Measurements from ENCODE around the gene CCDC73. TPM values are rescaled to one million over a fixed set of nuclear protein-coding genes. Genes with fewer than 3 reads are reported as not detected.

The CCDC73 gene
- total RNA-seq: 1 to 10 TPM in 1 of 4 donors, under 1 TPM in 3; 0.21 to 3.3 (median 0.59) TPM

- 95% methylated on average over 12 of the region's 12 CpGs for WGBS, 2 donors
- H3K4me1 ChIP-seq: peaks cover 0 to 9% (median 0%) of the 10 kb centered on the region in 4 donors
These were observed at the start of gene CCDC73 for GRCh38 chr11:32794439-32794838. TSS of gene CCDC73 (minus strand) at chr11:32794662. CDS start at chr11:32760243, 34,419 bp downstream.

GRCh38 chr11:32843544-32843943, 49.1 kb upstream of the CCDC73 start:
- Histone ChIP-seq H3K9me3 (no peaks in the 10 kb centered on the region), H3K27ac (no peak overlapping the region), H3K36me3 (peaks cover 0 to 11% (median 0%) of the 10 kb centered on the region in 3 donors), H3K27me3 (no peaks in the 10 kb centered on the region), H3K4me3 (no peak overlapping the region), H3K4me1 (no peaks in the 10 kb centered on the region)
- no peak for TF ChIP-seq POLR2A (IDR thresholded peaks at IDR 0.05)
- TF ChIP-seq CTCF (IDR thresholded peaks at IDR 0.05): no peak
- TF ChIP-seq EP300 (IDR thresholded peaks at IDR 0.05): no peak
- no peak for DNase-seq (ENCODE audit: low spot score in 2 of 2)
- 75 to 76% methylated on average over 3 of the region's 3 CpGs for WGBS, 2 donors

More at GRCh38 chr11:32794439-32794838, at the start of gene CCDC73:
- no peak for TF ChIP-seq CTCF (IDR thresholded peaks at IDR 0.05)
- TF ChIP-seq POLR2A (IDR thresholded peaks at IDR 0.05): no peak
- no peak for TF ChIP-seq EP300 (IDR thresholded peaks at IDR 0.05)
- Histone ChIP-seq H3K9me3 (no peaks in the 10 kb centered on the region), H3K27ac (no peak within 1 kb of the TSS), H3K36me3 (no peaks in the 10 kb centered on the region), H3K4me3 (no peak within 1 kb of the TSS), H3K27me3 (no peaks in the 10 kb centered on the region)
- DNase-seq (ENCODE audit: low spot score in 2 of 2): no peak

- Histone ChIP-seq H3K36me3 (no peaks in the 10 kb centered on the region), H3K9me3 (no peaks in the 10 kb centered on the region), H3K4me1 (no peaks in the 10 kb centered on the region), H3K4me3 (no peak overlapping the region), H3K27me3 (no peaks in the 10 kb centered on the region), H3K27ac (no peak overlapping the region)
- 90 to 91% methylated on average over 2 of the region's 2 CpGs for WGBS, 2 donors
- no peak for DNase-seq (ENCODE audit: low spot score in 2 of 2)
- TF ChIP-seq POLR2A (IDR thresholded peaks at IDR 0.05): no peak
- no peak for TF ChIP-seq CTCF (IDR thresholded peaks at IDR 0.05)
These were observed 46.1 kb upstream of the CCDC73 start for GRCh38 chr11:32840587-32840986.

- Histone ChIP-seq H3K27me3 (no peaks in the 10 kb centered on the region), H3K4me3 (no peak overlapping the region), H3K27ac (no peak overlapping the region), H3K9me3 (no peaks in the 10 kb centered on the region), H3K4me1 (no peaks in the 10 kb centered on the region), H3K36me3 (no peaks in the 10 kb centered on the region)
- WGBS, 2 donors: 92 to 96% methylated on average over 2 of the region's 2 CpGs
- no peak for DNase-seq (ENCODE audit: low spot score in 2 of 2)
- TF ChIP-seq POLR2A (IDR thresholded peaks at IDR 0.05): no peak
- TF ChIP-seq CTCF (IDR thresholded peaks at IDR 0.05): no peak
- TF ChIP-seq EP300 (IDR thresholded peaks at IDR 0.05): no peak
These were observed 44.8 kb upstream of the CCDC73 start for GRCh38 chr11:32839308-32839707.

- H3K4me3 ChIP-seq: no peak overlapping the region
- TF ChIP-seq EP300 (IDR thresholded peaks at IDR 0.05) (no peak), POLR2A (IDR thresholded peaks at IDR 0.05) (no peak), CTCF (IDR thresholded peaks at IDR 0.05) (no peak)
- WGBS, 2 donors: 88% methylated on average over 2 of the region's 2 CpGs
- H3K27ac ChIP-seq: no peak overlapping the region
- no peaks in the 10 kb centered on the region for H3K4me1 ChIP-seq
- H3K9me3 ChIP-seq: no peaks in the 10 kb centered on the region
- no peaks in the 10 kb centered on the region for H3K36me3 ChIP-seq
- H3K27me3 ChIP-seq: no peaks in the 10 kb centered on the region
- DNase-seq (ENCODE audit: low spot score in 2 of 2): no peak
These were observed 44.2 kb upstream of the CCDC73 start for GRCh38 chr11:32838505-32839274.

Data from tibial nerve (tissue), 4 donors.